HG03457 (cell line): ENCODE measurements around the gene GET4.
"Not testable (repeated sequence)": the region's sequence is repeated elsewhere in the genome, so short reads cannot be mapped to it uniquely, and the experiment has no call there.

ENCODE experiments used
- ATAC-seq: cut with Tn5 transposase; IDR thresholded peaks from one replicate; pipeline ENCODE4 v1.9.1; 2021; ENCODE audit warnings: moderate number of reproducible peaks; ENCODE audit not compliant: unreplicated experiment

GET4 gene

GRCh38 chr7:911791-912480 lies 35.6 kb downstream of the GET4 start:
- ATAC-seq: no peak

- ATAC-seq: no peak
These were observed 37.6 kb downstream of the GET4 start for GRCh38 chr7:913736-914520.

- ATAC-seq: no peak
These were observed 38.3 kb downstream of the GET4 start for GRCh38 chr7:914521-915194.

GRCh38 chr7:915291-916218 lies 39.2 kb downstream of the GET4 start:
- ATAC-seq: no peak

GRCh38 chr7:916291-916941 lies 40.1 kb downstream of the GET4 start:
- ATAC-seq: no peak

GRCh38 chr7:917255-918117 lies 41.1 kb downstream of the GET4 start:
- no peak for ATAC-seq

GRCh38 chr7:918118-918425 lies 41.7 kb downstream of the GET4 start:
- no peak for ATAC-seq

GRCh38 chr7:918441-919113 lies 42.2 kb downstream of the GET4 start:
- no peak for ATAC-seq

- no peak for ATAC-seq
These were observed 42.7 kb downstream of the GET4 start for GRCh38 chr7:919114-919442.

GRCh38 chr7:919924-920341 lies 43.6 kb downstream of the GET4 start:
- ATAC-seq: no peak

- ATAC-seq: no peak
These were observed 44.2 kb downstream of the GET4 start for GRCh38 chr7:920351-921070.

- no peak for ATAC-seq
These were observed 44.7 kb downstream of the GET4 start for GRCh38 chr7:921071-921461.

- ATAC-seq: no peak
These were observed 45.4 kb downstream of the GET4 start for GRCh38 chr7:921581-922333.

- no peak for ATAC-seq
These were observed 46.2 kb downstream of the GET4 start for GRCh38 chr7:922334-923107.

- peak; percentile 64 for ATAC-seq
These were observed 47.0 kb downstream of the GET4 start for GRCh38 chr7:923108-924041.

- ATAC-seq: not testable (repeated sequence)
These were observed 47.7 kb downstream of the GET4 start for GRCh38 chr7:924042-924441.
